Astrocyte of the cerebellum (primary cell): ENCODE measurements around the gene ADGRB3.

Experiments used
- DNase-seq: peaks from one replicate; pipeline ENCODE4 v3.0.0-alpha.2; 2011; ENCODE audit warnings: low read depth
- H3K4me3 ChIP-seq: 2 replicates; pipeline ENCODE4 v1.5.1; 2011; ENCODE audit warnings: mild to moderate bottlenecking, low read depth, low read length, moderate library complexity
- CTCF ChIP-seq: IDR thresholded peaks from 2 replicates; pipeline ENCODE4 v1.5.1; 2012; ENCODE audit warnings: low read length, low read depth, moderate library complexity, mild to moderate bottlenecking; ENCODE audit errors: missing control alignments
- in situ Hi-C: cut with HindIII; loops from 2 replicates; pipeline ENCODE4 v1.10.0; 2017; ENCODE audit warnings: low sequenced_read_pairs

ADGRB3 gene

GRCh38 chr6:68951270-68951669, 316.2 kb downstream of the ADGRB3 start:
- no peak for TF ChIP-seq CTCF
- H3K4me3 ChIP-seq, result no peak overlapping the region
- no peak for DNase-seq
- in situ Hi-C loops, result no loop called here

- TF ChIP-seq CTCF, result no peak
- DNase-seq, result no peak
- H3K4me3 ChIP-seq, result no peak overlapping the region
- in situ Hi-C loops, result no loop called here
These were observed 323.2 kb downstream of the ADGRB3 start for GRCh38 chr6:68958327-68958726.

GRCh38 chr6:68967549-68968300, 332.6 kb downstream of the ADGRB3 start:
- in situ Hi-C loops, result no loop called here
- peak; percentile 31 for DNase-seq
- peak; percentile 92 for TF ChIP-seq CTCF
- no peak overlapping the region for H3K4me3 ChIP-seq

GRCh38 chr6:68968301-68968649, 333.2 kb downstream of the ADGRB3 start:
- in situ Hi-C loops, result no loop called here
- no peak for DNase-seq
- TF ChIP-seq CTCF, result no peak
- no peak overlapping the region for H3K4me3 ChIP-seq

- in situ Hi-C loops, result no loop called here
- DNase-seq, result no peak
- TF ChIP-seq CTCF, result no peak
- H3K4me3 ChIP-seq, result no peak overlapping the region
These were observed 338.0 kb downstream of the ADGRB3 start for GRCh38 chr6:68973066-68973465.

GRCh38 chr6:68975064-68975463, 340.0 kb downstream of the ADGRB3 start:
- TF ChIP-seq CTCF, result peak; percentile 46
- no peak overlapping the region for H3K4me3 ChIP-seq
- in situ Hi-C loops, result no loop called here
- DNase-seq, result no peak
